Breast epithelium (tissue), 4 donors: ENCODE measurements around the gene CTNNA2. TPM values are rescaled to one million over a fixed set of nuclear protein-coding genes. Genes with fewer than 3 reads are reported as not detected.

ENCODE experiments used
- DNase-seq, 2 donors: peaks; one replicate each; pipeline ENCODE4 v3.0.0-alpha.2; 2019; ENCODE audit warnings: low spot score in 2 of 2
- H3K27ac ChIP-seq, 2 donors: fragments of 200-600 bp; sonication (generic) in 1 of 2; one replicate each; pipeline ENCODE4 v1.5.1; 2016 to 2019; ENCODE audit warnings: mild to moderate bottlenecking in 1 of 2
- H3K27me3 ChIP-seq, 2 donors: fragments of 200-600 bp; sonication (generic) in 1 of 2; one replicate each; pipeline versions ENCODE4 v1.5.1 to v1.6.0; 2017 to 2019; ENCODE audit warnings: control low read depth in 1 of 2, mild to moderate bottlenecking in 1 of 2
- H3K36me3 ChIP-seq: fragments of 200-600 bp; one replicate; pipeline ENCODE4 v1.5.1; 2019
- H3K4me1 ChIP-seq, 2 donors: fragments of 200-600 bp; sonication (generic); one replicate each; pipeline ENCODE4 v1.5.1; 2016 to 2019; ENCODE audit warnings: control low read depth in 1 of 2
- H3K4me3 ChIP-seq, 3 donors: fragments of 200-600 bp; sonication (generic); 1 replicate in 2 of 3; 2 replicates in 1 of 3; pipeline ENCODE4 v1.5.1; 2016 to 2019; ENCODE audit warnings: mild to moderate bottlenecking in 3 of 3, moderate library complexity in 2 of 3
- H3K9me3 ChIP-seq, 2 donors: fragments of 200-600 bp; sonication (generic) in 1 of 2; one replicate each; pipeline ENCODE4 v1.5.1; 2016 to 2019; ENCODE audit warnings: control low read depth in 1 of 2
- POLR2A ChIP-seq: fragments of 450-650 bp; IDR thresholded peaks from one replicate; pipeline ENCODE4 v1.6.1; 2016; ENCODE audit warnings: antibody characterized with exemption, mild to moderate bottlenecking, moderate library complexity
- POLR2AphosphoS5 ChIP-seq, 3 donors: sonication (generic); formaldehyde crosslinking; IDR thresholded peaks; one replicate each; pipeline ENCODE4 v1.6.1; 2017; ENCODE audit warnings: antibody characterized with exemption in 3 of 3
- intact Hi-C: fragments of 100-400 bp; cut with DNase I; formaldehyde crosslinking; loops from one replicate; pipeline ENCODE4 v1.15.1; 2023; ENCODE audit warnings: low total_unique reads
- total RNA-seq, 3 donors: library from RNA; depleted of rRNA; stranded (reverse); fragments of >200 nt; gene quantifications; one replicate each; pipeline ENCODE4 v1.1.0, GENCODE V29; 2016
- TF ChIP-seq, protein P1 (sequence below), 3 donors: fragments of 450-650 bp; IDR thresholded peaks; one replicate each; pipeline ENCODE4 v1.5.1; 2016 to 2017; ENCODE audit warnings: antibody characterized with exemption in 3 of 3, mild to moderate bottlenecking in 3 of 3, moderate library complexity in 3 of 3

CTNNA2 gene
- total RNA-seq, 3 donors from 2014 or later, result 0.16 TPM; not detected in 2

DNA sequence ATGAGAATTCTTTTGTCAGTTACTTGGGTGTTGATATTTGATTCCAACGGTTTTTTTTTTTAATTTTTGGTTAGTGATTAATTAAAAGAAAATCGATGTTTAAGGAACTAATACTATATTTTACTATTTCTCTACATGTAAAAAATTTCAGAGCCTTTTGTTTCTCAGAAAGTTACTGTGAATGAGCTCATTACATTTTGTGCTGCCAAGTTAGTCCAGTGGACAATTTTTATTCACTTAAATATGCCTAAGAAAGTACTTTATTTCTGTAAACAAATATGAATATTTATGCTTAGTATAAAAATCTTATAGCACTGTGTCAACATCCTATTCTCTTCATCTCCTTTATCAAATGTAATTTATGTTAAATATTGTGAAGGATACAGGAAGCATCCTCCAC, 309.3 kb downstream of the CTNNA2 start:
- Histone ChIP-seq H3K4me3 (no peak overlapping the region), H3K27me3 (no peaks in the 10 kb centered on the region), H3K27ac (no peak overlapping the region), H3K36me3 (no peaks in the 10 kb centered on the region), H3K4me1 (no peaks in the 10 kb centered on the region), H3K9me3 (no peaks in the 10 kb centered on the region)
- DNase-seq, result no peak
- intact Hi-C loops, result no loop called here
- TF ChIP-seq POLR2AphosphoS5 (IDR thresholded peaks at IDR 0.05) (no peak), POLR2A (no peak)
- TF ChIP-seq, protein P1, sequence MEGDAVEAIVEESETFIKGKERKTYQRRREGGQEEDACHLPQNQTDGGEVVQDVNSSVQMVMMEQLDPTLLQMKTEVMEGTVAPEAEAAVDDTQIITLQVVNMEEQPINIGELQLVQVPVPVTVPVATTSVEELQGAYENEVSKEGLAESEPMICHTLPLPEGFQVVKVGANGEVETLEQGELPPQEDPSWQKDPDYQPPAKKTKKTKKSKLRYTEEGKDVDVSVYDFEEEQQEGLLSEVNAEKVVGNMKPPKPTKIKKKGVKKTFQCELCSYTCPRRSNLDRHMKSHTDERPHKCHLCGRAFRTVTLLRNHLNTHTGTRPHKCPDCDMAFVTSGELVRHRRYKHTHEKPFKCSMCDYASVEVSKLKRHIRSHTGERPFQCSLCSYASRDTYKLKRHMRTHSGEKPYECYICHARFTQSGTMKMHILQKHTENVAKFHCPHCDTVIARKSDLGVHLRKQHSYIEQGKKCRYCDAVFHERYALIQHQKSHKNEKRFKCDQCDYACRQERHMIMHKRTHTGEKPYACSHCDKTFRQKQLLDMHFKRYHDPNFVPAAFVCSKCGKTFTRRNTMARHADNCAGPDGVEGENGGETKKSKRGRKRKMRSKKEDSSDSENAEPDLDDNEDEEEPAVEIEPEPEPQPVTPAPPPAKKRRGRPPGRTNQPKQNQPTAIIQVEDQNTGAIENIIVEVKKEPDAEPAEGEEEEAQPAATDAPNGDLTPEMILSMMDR (IDR thresholded peaks at IDR 0.05), result no peak

DNA sequence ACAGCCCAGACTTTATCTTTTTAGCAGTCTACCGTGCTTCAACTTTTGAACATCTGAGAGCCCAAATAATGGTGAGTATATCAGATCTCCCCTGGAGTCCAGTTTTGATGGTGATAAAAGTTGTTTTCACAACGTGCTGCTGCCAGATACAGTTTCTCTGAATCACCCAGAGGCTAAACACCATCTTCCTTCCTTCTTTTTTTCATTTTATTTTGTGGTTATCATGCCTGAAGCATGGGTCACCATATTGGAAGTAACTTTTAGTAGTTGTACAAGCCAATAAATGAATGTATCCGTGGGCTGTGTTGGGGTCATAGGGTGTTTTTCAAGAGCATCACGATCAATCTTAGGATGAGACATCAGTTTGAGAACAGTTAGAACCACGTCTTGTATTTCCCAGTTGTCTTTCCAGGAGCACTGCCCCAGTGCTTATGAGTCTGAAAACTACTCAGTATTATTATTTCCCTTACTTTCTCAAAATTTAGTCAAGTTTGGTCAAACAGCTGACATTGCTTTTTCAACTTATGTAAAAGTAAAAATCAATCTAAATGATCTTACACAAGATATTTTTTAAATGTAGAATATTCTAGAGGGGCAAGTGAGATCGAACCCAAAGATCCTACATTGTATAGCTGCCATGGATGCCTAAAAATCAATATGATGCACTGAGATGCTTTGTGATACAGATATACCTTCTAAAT, 311.4 kb downstream of the CTNNA2 start:
- Histone ChIP-seq H3K27me3 (no peaks in the 10 kb centered on the region), H3K9me3 (no peaks in the 10 kb centered on the region), H3K4me3 (no peak overlapping the region), H3K36me3 (no peaks in the 10 kb centered on the region), H3K27ac (no peak overlapping the region), H3K4me1 (no peaks in the 10 kb centered on the region)
- no peak for DNase-seq
- intact Hi-C loops, result no loop called here
- TF ChIP-seq POLR2A (no peak), POLR2AphosphoS5 (IDR thresholded peaks at IDR 0.05) (no peak)
- TF ChIP-seq, protein P1 (IDR thresholded peaks at IDR 0.05), result no peak

DNA sequence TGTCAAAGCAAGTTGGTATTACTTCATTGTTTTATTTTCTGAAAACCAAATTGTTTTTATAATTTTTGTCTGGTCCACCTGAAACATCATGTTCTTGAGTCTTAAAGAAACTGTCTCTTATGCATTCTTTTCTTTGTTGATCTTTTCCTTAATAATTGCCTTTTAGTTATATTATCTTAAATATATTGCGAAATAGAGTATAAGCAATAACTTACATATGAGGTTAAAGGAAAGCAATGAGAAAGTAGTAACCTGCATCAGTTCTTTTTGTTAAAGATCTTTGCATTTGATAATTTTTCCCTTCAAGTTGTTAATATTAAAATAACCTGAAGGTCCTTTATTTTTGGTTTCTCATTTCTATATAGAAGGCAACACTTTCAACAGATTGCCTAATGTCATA, 315.0 kb downstream of the CTNNA2 start:
- TF ChIP-seq POLR2A, result no peak
- TF ChIP-seq, protein P1 (IDR thresholded peaks at IDR 0.05), result no peak
- no peak for TF ChIP-seq POLR2AphosphoS5 (IDR thresholded peaks at IDR 0.05)

DNA sequence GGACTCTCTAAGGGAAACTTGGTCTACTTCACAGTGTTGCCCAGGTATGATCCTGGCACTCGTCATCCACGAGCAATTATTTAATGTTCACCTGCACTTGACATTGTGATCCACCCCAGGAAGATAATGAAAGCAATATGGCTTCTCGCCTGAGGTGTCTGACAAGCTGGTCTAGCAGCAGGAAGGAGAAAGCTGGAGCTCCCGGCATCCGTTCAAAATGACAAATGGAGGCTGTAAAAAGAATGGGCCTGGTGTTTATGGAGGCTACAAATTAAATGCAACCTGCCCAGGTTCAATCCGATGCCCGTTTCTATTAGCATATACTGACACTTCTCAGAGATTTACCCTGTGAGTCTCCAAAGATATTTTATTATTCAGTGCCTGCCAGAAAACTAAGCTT, 317.6 kb downstream of the CTNNA2 start:
- Histone ChIP-seq H3K27ac (no peak overlapping the region), H3K27me3 (no peaks in the 10 kb centered on the region), H3K4me1 (no peaks in the 10 kb centered on the region), H3K36me3 (no peaks in the 10 kb centered on the region), H3K4me3 (no peak overlapping the region), H3K9me3 (no peaks in the 10 kb centered on the region)
- DNase-seq, result no peak
- TF ChIP-seq, protein P1 (IDR thresholded peaks at IDR 0.05), result no peak
- TF ChIP-seq POLR2AphosphoS5 (IDR thresholded peaks at IDR 0.05) (no peak), POLR2A (no peak)
- intact Hi-C loops, result no loop called here

More for the DNA sequence above, 315.0 kb downstream of the CTNNA2 start:
- Histone ChIP-seq H3K9me3 (no peaks in the 10 kb centered on the region), H3K27me3 (no peaks in the 10 kb centered on the region), H3K4me3 (no peak overlapping the region), H3K27ac (no peak overlapping the region), H3K36me3 (no peaks in the 10 kb centered on the region), H3K4me1 (no peaks in the 10 kb centered on the region)
- DNase-seq, result no peak
- intact Hi-C loops, result no loop called here

DNA sequence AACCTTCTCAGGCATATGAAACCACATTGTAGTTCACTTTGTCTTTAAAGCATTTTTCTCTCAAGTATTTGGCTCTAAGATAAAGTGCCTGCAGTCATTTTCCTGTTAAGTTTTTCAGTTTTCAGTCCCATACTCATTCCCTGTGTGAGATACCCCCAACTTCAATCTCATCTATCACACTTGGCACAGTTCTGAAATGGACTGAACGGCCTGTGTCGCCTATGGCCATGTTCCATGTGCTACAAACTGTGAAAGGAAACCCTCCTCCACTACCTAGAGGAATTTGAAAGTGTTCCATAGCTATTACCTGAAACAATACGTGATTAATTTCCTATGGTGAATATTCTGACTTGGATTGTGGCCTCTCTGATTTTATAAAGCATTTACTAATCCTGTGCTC, 319.1 kb downstream of the CTNNA2 start:
- Histone ChIP-seq H3K9me3 (no peaks in the 10 kb centered on the region), H3K4me1 (no peaks in the 10 kb centered on the region), H3K27me3 (no peaks in the 10 kb centered on the region), H3K4me3 (no peak overlapping the region), H3K36me3 (no peaks in the 10 kb centered on the region), H3K27ac (no peak overlapping the region)
- no peak for DNase-seq
- TF ChIP-seq, protein P1 (IDR thresholded peaks at IDR 0.05), result no peak
- TF ChIP-seq POLR2A (no peak), POLR2AphosphoS5 (IDR thresholded peaks at IDR 0.05) (no peak)
- intact Hi-C loops, result no loop called here
